ENCODE data around the gene EMC7.

GRCh38 chr15:34102175-34102925, 688 bp upstream of the EMC7 start:
- no peak for TF ChIP-seq CTCF (IDR thresholded peaks at IDR 0.05)
- no peak for TF ChIP-seq POLR2A (IDR thresholded peaks at IDR 0.05)

Measured in testis (tissue), 2 donors.